Stimulated activated effector memory CD8-positive, alpha-beta T cell treated with anti-CD3 and anti-CD28 coated beads, Interleukin-12 subunit alpha, Interleukin-12 subunit beta, amount 100 ng/mL, for 72 hours (primary cell): ENCODE data around the gene TTC14.
A peak's percentile ranks its signal among the peaks of the same experiment; 100 is the strongest.
"Not testable (repeated sequence)": the region's sequence is repeated elsewhere in the genome, so short reads cannot be mapped to it uniquely, and the experiment has no call there.

Experiments
- ATAC-seq: fragments of 150-1000 bp; cut with Tn5 transposase; 2 replicates; pipeline ENCODE4 v1.10.0; 2021
- DNase-seq, 2 donors: peaks; one replicate each; pipeline ENCODE4 v3.0.0; 2021 to 2022; ENCODE audit warnings: low spot score in 2 of 2
- H3K27ac Mint-ChIP-seq: one replicate; pipeline ENCODE4 v1.8.0; 2022; ENCODE audit warnings: mild to moderate bottlenecking, mixed read lengths
- H3K36me3 Mint-ChIP-seq: one replicate; pipeline ENCODE4 v1.8.0; 2022; ENCODE audit warnings: mild to moderate bottlenecking, mixed read lengths
- H3K4me1 Mint-ChIP-seq: one replicate; pipeline ENCODE4 v1.8.0; 2022; ENCODE audit warnings: mixed read lengths
- H3K4me3 Mint-ChIP-seq: one replicate; pipeline ENCODE4 v1.8.0; 2022; ENCODE audit warnings: mild to moderate bottlenecking, mixed read lengths
- H3K9me3 Mint-ChIP-seq: one replicate; pipeline ENCODE4 v1.8.0; 2022; ENCODE audit warnings: mixed read lengths

The TTC14 gene

DNA sequence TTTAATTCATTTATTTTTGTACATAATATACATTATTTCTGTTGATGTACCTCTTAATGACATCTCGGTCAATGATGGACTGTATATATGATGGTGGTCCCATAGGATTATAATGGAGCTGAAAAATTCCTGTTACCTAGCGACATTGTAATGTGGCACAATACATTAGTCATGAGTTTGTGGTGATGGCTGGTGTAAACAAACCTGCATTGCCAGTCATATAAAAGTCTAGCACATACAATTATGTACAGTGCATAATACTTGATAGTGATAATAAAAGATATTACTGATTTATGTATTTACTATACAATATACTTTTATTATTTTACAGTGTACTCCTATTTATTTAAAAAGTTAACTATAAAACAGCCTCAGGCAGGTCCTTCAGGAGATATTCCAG is 15.1 kb downstream of the TTC14 start:
- DNase-seq (no peak), ATAC-seq (no peak)
- Mint-ChIP-seq H3K36me3 (peaks cover 49% of the 10 kb centered on the region), H3K9me3 (no peaks in the 10 kb centered on the region), H3K27ac (no peak overlapping the region), H3K4me3 (no peak overlapping the region), H3K4me1 (no peaks in the 10 kb centered on the region)

DNA sequence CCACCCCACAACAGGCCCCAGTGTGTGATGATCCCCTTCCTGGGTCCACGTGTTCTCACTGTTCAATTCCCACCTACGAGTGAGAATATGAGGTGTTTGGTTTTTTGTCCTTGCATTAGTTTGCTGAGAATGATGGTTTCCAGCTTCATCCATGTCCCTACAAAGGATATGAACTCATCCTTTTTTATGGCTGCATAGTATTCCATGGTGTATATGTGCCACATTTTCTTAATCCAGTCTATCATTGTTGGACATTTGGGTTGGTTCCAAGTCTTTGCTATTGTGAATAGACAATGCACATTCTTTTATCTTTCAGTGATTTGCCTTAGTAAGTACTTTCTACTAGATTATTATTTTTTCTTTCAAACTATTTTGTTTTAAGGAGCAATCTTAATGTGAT is 16.6 kb downstream of the TTC14 start:
- not testable (repeated sequence) for H3K4me3 Mint-ChIP-seq, DNase-seq, ATAC-seq, H3K9me3 Mint-ChIP-seq, H3K27ac Mint-ChIP-seq, H3K4me1 Mint-ChIP-seq
- peaks cover 34% of the 10 kb centered on the region for H3K36me3 Mint-ChIP-seq

DNA sequence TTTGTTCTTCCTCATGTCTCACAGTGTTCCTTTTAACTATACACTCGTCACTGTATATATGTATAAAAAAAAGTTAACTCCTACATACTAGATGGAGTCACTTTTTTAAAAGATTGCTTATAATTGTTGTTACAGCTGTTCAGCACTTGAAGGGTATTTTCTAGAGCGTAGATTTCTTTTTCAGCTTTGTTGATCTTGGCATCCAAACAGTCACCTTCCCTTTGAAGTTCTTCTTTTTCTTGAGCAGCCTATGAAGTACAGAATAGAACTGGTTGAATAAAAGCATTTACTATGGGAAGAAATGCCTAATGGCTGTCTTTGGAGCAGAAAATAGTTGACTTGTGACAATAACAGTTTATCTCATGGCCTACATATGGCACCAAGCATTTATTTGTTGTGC is 17.8 kb downstream of the TTC14 start:
- DNase-seq (no peak), ATAC-seq (no peak)
- no peak overlapping the region for H3K27ac Mint-ChIP-seq
- peaks cover 17% of the 10 kb centered on the region for H3K4me1 Mint-ChIP-seq
- H3K36me3 Mint-ChIP-seq = peaks cover 32% of the 10 kb centered on the region
- peaks cover 2% of the 10 kb centered on the region for H3K9me3 Mint-ChIP-seq
- H3K4me3 Mint-ChIP-seq = no peak overlapping the region

DNA sequence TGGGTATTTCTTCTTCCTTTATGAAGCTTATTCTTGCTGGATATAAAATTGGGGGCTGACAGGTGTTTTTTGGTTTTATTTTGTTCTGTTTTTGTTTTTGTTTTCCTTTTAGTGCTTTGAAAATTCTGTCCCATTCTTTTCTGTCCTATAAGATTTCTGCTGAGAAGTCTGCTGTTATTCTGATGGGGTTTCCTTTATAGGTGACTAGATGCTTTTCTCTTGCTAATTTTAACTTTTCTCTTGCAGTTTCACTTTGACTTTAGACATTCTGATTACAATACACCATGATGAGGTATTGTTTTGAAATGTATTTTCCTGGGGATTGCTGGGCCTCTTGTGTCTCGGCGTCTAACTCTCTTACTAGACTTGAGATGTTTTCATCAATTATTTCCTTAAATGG is 22.8 kb downstream of the TTC14 start:
- H3K4me3 Mint-ChIP-seq = no peak overlapping the region
- H3K36me3 Mint-ChIP-seq = peaks cover 14% of the 10 kb centered on the region
- H3K9me3 Mint-ChIP-seq = peaks cover 2% of the 10 kb centered on the region
- H3K4me1 Mint-ChIP-seq = peaks cover 29% of the 10 kb centered on the region
- peak overlapping the region; percentile 43 for H3K27ac Mint-ChIP-seq
- DNase-seq = no peak
- ATAC-seq = peak; percentile 79

DNA sequence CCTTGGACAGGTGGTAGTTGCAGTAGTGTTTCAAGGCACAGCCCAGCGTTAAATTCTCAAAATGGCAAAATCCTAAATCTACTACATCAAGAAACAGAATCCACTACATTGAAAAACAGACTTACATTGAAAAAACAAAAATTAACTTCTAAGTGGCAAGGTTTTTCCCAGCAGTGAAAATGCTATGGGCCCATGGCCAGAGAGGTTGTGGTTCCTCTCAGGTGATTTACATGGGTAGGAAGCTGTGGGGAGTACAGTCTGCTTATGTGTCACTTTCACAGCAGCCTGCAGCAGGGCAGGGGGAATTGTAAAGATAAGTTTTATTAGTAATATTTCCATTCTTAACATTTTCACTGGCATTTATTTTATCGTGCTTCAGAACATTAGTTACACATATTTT is 24.9 kb downstream of the TTC14 start:
- Mint-ChIP-seq H3K36me3 (peaks cover 14% of the 10 kb centered on the region), H3K9me3 (peaks cover 2% of the 10 kb centered on the region), H3K4me1 (peaks cover 35% of the 10 kb centered on the region), H3K4me3 (no peak overlapping the region), H3K27ac (no peak overlapping the region)
- DNase-seq (no peak), ATAC-seq (no peak)

DNA sequence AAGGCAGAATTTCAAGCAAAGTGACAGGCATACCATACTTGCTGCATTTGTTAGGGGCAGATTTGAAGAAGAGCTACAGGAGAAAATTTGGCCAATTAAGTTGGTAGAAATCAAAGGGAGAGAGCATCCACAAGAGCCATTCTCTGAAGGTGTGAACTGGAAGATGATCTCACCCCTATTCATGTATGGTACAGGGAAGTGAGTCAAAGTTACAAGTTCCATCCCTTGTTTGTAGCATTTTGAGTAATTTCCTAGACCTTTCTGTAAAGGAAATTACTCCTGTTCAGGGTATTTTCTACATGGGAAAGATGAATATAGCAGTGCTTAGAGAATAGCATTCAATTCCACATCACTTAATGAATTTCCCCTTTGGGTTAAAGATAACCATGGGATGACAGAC is 28.4 kb downstream of the TTC14 start:
- Mint-ChIP-seq H3K9me3 (no peaks in the 10 kb centered on the region), H3K36me3 (no peaks in the 10 kb centered on the region), H3K4me1 (peaks cover 12% of the 10 kb centered on the region), H3K4me3 (no peak overlapping the region), H3K27ac (no peak overlapping the region)
- ATAC-seq (peak; percentile 90), DNase-seq (no peak)

DNA sequence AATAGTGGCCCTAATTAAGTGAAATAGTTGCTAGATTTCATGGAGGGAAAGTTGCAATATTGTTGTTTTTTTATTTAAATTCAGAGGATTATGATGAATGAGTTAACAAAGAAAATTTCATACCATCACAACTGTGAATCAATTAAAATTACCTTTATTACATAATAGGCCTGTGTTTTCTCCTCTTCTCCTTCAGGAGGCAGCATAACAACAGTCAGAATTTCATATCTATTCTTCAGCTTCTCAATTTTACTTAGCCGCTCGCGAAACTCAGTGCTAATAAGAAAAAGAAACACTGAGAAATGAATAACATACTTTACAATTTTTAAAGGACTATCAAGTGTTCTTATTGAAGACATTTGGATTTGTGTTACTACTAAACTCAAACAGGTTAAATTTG is 29.4 kb downstream of the TTC14 start:
- Mint-ChIP-seq H3K9me3 (no peaks in the 10 kb centered on the region), H3K27ac (no peak overlapping the region), H3K4me1 (peaks cover 6% of the 10 kb centered on the region), H3K4me3 (no peak overlapping the region), H3K36me3 (no peaks in the 10 kb centered on the region)
- no peak for DNase-seq
- ATAC-seq = no peak

DNA sequence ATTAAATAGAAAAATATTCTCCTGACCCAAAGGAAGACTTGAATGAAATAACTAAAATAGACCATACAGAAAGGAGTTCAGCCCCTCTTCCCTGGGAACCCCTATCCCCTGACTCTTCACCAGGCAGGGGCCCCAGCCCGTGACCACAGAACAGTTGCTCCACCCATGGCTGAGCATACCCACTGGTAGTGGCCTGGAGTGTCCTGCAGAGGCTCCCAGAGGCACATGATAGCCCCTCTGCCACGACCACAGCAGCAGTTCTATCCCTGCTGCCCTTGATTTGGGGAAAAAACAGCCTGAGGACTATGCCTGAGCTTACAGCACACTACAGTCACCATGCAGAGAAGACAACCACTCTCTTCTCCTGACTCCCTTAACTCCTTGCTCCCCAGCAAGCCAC is 31.8 kb downstream of the TTC14 start:
- no peaks in the 10 kb centered on the region for H3K36me3 Mint-ChIP-seq
- no peak overlapping the region for H3K27ac Mint-ChIP-seq
- no peak for DNase-seq
- H3K4me3 Mint-ChIP-seq = no peak overlapping the region
- no peaks in the 10 kb centered on the region for H3K9me3 Mint-ChIP-seq
- ATAC-seq = peak; percentile 45
- H3K4me1 Mint-ChIP-seq = peaks cover 6% of the 10 kb centered on the region

DNA sequence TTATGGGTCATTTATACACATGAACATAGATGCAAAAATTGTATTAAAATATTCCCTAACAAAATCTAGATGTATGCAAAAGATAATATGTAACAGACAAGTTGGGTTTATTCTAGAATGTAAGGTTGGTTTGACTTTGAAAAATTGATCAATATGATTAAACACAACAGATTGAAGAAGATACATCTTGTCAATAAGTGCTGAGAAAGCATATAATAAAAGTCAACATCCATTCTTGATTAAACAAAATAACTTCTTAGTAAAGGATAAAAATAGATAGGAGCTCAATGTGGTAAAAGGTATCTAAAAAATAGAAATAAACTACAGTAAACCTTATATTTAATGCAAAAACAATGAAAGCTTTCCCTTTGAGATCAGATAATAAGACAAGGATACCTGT is 39.0 kb downstream of the TTC14 start:
- no peaks in the 10 kb centered on the region for H3K9me3 Mint-ChIP-seq
- no peak overlapping the region for H3K27ac Mint-ChIP-seq
- DNase-seq (no peak), ATAC-seq (no peak)
- H3K36me3 Mint-ChIP-seq = no peaks in the 10 kb centered on the region
- no peaks in the 10 kb centered on the region for H3K4me1 Mint-ChIP-seq
- H3K4me3 Mint-ChIP-seq = no peak overlapping the region

DNA sequence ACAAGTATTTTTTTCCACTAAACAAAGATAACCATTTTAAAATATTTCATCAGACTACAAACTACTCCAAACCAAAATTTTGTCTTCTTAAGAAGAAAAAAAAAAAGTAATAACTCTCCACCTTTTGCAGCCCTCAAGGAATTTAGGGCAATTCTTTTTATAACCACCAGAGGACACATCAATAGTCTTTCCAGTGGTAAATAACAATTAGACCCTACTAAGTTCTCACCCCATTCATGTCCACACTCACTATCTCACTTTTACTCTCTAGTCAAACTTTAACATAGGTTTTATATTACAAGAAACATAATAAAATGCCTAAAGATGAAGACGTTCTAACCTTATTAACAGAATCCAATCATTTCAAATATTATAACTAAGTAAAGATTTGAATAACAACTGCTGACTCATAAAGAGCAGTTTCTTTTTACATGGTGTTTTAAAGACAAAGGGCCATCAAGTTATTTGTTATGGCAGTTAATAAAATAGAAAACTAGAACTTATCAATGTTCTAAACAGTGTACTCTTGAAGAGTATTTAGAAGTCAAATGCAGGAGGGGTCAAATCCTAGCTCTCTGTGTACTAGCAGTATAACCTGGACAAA is 44.3 kb downstream of the TTC14 start:
- Mint-ChIP-seq H3K9me3 (no peaks in the 10 kb centered on the region), H3K4me3 (no peak overlapping the region), H3K27ac (no peak overlapping the region), H3K4me1 (no peaks in the 10 kb centered on the region), H3K36me3 (no peaks in the 10 kb centered on the region)
- DNase-seq (no peak), ATAC-seq (peak; percentile 8)

DNA sequence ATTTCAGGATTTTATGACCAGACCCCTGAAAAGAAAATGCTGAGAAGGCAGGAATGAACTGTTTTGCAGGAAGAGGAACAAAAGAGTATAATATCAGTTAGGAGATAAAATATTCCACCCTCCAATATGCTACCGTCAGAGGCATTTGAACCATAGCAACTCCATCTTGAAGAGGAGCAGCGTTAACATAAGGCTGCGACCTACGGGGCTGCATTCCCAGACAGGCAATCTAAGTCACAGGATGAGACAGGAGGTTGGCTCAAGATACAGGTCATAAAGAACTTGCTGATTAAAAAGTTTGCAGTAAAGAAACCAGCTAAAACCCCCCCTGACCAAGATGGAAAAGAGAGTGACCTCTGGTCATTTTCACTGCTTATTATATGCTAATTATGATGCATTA is 54.4 kb downstream of the TTC14 start:
- H3K9me3 Mint-ChIP-seq = no peaks in the 10 kb centered on the region
- H3K36me3 Mint-ChIP-seq = no peaks in the 10 kb centered on the region

DNA sequence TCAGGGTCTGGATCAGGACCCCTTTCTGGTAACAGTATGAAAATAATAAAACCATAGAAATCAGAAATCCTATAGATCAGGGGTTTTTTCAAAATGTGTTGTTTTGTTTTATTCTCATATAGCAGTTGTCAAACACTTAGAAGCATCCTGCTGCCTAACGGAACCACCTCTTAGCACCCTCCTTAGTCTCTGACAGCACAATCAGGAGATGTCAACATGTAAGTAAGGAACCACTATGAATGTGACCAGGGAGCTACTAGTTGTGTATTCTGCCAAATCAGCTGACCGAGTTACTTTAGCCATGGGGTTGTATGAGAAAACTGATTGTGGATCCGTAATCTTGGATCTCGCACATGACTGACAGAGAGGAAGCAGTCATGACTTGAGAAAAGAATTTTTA is 55.1 kb downstream of the TTC14 start:
- no peak for ATAC-seq
- H3K36me3 Mint-ChIP-seq = no peaks in the 10 kb centered on the region
- no peaks in the 10 kb centered on the region for H3K9me3 Mint-ChIP-seq
- H3K27ac Mint-ChIP-seq = no peak overlapping the region
- no peak overlapping the region for H3K4me3 Mint-ChIP-seq
- no peak for DNase-seq
- H3K4me1 Mint-ChIP-seq = no peaks in the 10 kb centered on the region

More for the DNA sequence above, 54.4 kb downstream of the TTC14 start:
- no peak overlapping the region for H3K27ac Mint-ChIP-seq
- ATAC-seq (no peak), DNase-seq (no peak)
- H3K4me3 Mint-ChIP-seq = no peak overlapping the region
- H3K4me1 Mint-ChIP-seq = no peaks in the 10 kb centered on the region
